IMR-90 (cell line): Measurements from ENCODE around the gene TMC4.

Source experiments
- BHLHE40 ChIP-seq: fragments of 150-350 bp; IDR thresholded peaks from 2 replicates; pipeline ENCODE4 v1.6.1; 2016; ENCODE audit warnings: mild to moderate bottlenecking, low read depth, low read length
- CEBPB ChIP-seq: IDR thresholded peaks from 2 replicates; pipeline ENCODE4 v1.6.1; 2012; ENCODE audit warnings: low read depth, low read length, improper control_type of control experiment
- CHD1 ChIP-seq: IDR thresholded peaks from 2 replicates; pipeline ENCODE4 v1.6.1; 2012; ENCODE audit warnings: low read depth, low read length, improper control_type of control experiment
- MXI1 ChIP-seq: IDR thresholded peaks from 2 replicates; pipeline ENCODE4 v1.6.1; 2012; ENCODE audit warnings: low read depth, mild to moderate bottlenecking, low read length, moderate library complexity, borderline replicate concordance
- POLR2A ChIP-seq: IDR thresholded peaks from 2 replicates; pipeline ENCODE4 v1.6.1; 2012; ENCODE audit warnings: mild to moderate bottlenecking, low read depth, low read length
- RAD21 ChIP-seq: IDR thresholded peaks from 2 replicates; pipeline ENCODE4 v1.6.1; 2012; ENCODE audit warnings: low read length, improper control_type of control experiment
- RCOR1 ChIP-seq: IDR thresholded peaks from 2 replicates; pipeline ENCODE4 v1.6.1; 2012; ENCODE audit warnings: mild to moderate bottlenecking, low read length, improper control_type of control experiment; ENCODE audit not compliant: insufficient replicate concordance
- RFX5 ChIP-seq: IDR thresholded peaks from 2 replicates; pipeline ENCODE4 v1.8.0; 2012; ENCODE audit warnings: low read depth, mild to moderate bottlenecking, low read length, moderate library complexity
- SMC3 ChIP-seq: fragments of 150-350 bp; IDR thresholded peaks from 2 replicates; pipeline ENCODE4 v1.6.1; 2016; ENCODE audit warnings: low read depth, mild to moderate bottlenecking, antibody characterized with exemption, low read length, moderate library complexity
- TF ChIP-seq, protein P1 (sequence below): conservative IDR thresholded peaks from 2 replicates; pipeline ENCODE4 v1.5.1; 2012; ENCODE audit warnings: mild to moderate bottlenecking, low read depth, low read length, improper control_type of control experiment
- TF ChIP-seq, protein P2 (sequence below): fragments of 150-350 bp; IDR thresholded peaks from 2 replicates; pipeline ENCODE4 v1.6.1; 2017; ENCODE audit warnings: mild to moderate bottlenecking, antibody characterized with exemption, low read length, low read depth

DNA sequence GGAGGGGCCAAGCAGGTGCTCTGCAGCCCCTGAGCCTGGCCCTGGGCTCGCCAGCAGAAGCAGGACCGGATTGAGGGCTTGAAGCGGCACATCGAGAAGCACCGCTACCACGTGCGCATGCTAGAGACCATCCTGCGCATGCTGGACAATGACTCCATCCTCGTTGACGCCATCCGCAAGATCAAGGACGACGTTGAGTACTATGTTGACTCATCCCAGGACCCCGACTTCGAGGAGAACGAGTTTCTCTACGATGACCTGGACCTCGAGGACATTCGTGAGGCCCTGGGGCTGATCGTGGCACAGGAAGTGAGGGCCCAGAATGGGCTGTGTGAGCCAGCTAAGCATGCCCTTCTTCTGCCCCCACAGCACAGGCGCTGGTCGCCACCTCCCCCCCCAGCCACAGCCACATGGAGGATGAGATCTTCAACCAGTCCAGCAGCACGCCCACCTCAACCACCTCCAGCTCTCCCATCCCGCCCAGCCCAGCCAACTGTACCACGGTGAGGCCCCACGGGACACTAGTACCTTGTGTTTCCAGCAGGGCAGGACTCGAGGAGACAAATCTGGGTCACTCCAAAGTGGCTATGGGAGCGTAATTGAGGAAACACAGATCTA lies 27.3 kb downstream of the TMC4 start:
- TF ChIP-seq, protein P1, sequence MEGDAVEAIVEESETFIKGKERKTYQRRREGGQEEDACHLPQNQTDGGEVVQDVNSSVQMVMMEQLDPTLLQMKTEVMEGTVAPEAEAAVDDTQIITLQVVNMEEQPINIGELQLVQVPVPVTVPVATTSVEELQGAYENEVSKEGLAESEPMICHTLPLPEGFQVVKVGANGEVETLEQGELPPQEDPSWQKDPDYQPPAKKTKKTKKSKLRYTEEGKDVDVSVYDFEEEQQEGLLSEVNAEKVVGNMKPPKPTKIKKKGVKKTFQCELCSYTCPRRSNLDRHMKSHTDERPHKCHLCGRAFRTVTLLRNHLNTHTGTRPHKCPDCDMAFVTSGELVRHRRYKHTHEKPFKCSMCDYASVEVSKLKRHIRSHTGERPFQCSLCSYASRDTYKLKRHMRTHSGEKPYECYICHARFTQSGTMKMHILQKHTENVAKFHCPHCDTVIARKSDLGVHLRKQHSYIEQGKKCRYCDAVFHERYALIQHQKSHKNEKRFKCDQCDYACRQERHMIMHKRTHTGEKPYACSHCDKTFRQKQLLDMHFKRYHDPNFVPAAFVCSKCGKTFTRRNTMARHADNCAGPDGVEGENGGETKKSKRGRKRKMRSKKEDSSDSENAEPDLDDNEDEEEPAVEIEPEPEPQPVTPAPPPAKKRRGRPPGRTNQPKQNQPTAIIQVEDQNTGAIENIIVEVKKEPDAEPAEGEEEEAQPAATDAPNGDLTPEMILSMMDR: no peak
- TF ChIP-seq RAD21: no peak
- TF ChIP-seq, protein P2, sequence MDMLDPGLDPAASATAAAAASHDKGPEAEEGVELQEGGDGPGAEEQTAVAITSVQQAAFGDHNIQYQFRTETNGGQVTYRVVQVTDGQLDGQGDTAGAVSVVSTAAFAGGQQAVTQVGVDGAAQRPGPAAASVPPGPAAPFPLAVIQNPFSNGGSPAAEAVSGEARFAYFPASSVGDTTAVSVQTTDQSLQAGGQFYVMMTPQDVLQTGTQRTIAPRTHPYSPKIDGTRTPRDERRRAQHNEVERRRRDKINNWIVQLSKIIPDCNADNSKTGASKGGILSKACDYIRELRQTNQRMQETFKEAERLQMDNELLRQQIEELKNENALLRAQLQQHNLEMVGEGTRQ: no peak
- TF ChIP-seq CEBPB: no peak
- no peak for TF ChIP-seq POLR2A
- TF ChIP-seq SMC3: no peak
- no peak for TF ChIP-seq MXI1
- TF ChIP-seq RFX5: no peak
- no peak for TF ChIP-seq CHD1
- TF ChIP-seq BHLHE40: no peak
- no peak for TF ChIP-seq RCOR1
